ENCODE data around the gene ACBD3.
A peak's percentile ranks its signal among the peaks of the same experiment; 100 is the strongest.

The ACBD3 gene

GRCh38 chr1:226133504-226134123 lies 52.9 kb downstream of the ACBD3 start:
- no peak for DNase-seq

GRCh38 chr1:226132728-226133503 lies 53.6 kb downstream of the ACBD3 start:
- DNase-seq = no peak

DNA sequence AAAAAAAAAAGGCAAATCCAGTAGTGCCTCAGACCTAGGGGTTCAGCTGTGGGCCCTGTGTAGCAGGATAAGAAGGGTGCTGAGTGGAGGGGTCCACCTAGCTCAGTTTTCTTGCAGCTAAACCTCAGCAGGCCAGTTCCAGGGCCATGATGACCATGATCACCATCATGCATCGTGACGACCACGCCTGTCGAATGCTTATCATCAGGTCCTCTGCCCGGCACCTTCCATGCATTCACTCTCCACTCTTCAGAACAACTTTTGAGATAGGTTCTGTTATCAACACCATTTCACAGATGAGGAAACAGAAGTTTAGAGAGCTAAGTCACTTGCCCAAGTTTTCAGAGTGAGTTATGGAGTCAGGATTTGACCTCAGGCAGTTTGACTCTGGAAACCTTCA lies 54.9 kb downstream of the ACBD3 start:
- peak; percentile 49 for DNase-seq

DNA sequence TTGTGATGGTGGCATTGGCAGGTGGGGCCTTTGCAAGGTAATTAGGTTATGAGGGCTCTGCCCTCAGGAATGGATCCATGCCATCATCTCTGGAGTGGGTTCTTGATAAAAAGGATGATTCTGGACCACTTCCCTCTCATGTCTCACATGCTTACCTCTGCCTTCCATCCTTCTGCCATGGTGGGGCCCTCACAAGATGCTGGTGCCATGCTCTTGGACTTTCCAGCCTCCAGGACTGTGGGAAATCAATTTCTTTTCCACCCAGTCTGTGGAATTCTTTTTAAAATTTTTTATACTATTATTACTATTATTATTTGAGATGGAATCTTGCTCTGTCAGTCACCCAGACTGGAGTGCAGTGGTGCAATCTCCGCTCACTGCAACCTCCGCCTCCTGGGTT lies 57.3 kb downstream of the ACBD3 start:
- no peak for DNase-seq

DNA sequence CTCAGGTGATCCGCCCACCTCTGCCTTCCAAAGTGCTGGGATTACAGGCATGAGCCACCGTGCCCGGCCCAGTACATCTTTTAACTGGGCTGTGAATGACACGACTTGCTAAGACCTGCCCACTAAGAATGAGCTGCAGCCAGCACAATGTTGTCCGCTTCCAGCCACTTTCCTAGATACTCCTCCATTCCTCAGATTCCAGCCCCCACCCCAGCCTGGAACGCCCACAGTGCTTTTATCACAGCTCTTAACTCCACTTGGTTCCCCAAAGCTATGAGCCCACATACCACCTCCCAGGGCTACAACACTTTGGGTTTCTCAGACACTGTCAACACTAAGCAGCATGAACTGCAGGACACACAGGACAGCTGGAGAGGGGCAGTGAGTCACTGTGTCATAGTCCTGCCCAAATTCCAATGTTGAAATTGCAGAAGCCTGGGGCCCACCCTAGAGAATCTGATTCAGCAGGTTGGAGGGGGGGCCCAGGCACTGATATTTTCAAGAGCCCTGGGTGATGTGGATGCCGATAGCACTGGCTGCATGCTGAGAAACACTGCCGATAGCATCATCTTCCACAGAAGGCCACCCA lies 58.0 kb downstream of the ACBD3 start:
- DNase-seq = no peak

- no peak for DNase-seq
These were observed 59.5 kb downstream of the ACBD3 start for GRCh38 chr1:226126824-226127569.

DNA sequence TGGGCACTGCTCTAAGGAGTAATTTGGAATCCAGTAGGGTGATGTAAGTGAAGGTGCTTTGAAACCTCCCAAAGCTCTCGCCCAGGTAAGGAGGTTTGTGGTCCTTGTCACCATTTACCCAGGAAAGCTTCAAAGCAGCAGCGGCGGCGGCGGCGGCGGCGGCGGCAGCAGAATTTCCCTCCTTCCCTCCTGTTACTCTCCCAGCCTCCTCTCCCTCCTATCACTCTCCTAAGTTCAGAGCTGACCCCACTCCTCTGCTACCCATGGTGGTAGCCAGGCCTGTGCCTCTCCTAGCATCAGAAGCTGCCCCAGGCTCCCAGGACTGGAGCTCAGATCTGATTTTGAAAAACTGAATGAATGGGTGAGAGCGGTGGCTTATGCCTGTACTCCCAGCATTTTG lies 60.7 kb downstream of the ACBD3 start:
- no peak for DNase-seq

GRCh38 chr1:226125097-226125630 lies 61.4 kb downstream of the ACBD3 start:
- DNase-seq = peak; percentile 90

DNA sequence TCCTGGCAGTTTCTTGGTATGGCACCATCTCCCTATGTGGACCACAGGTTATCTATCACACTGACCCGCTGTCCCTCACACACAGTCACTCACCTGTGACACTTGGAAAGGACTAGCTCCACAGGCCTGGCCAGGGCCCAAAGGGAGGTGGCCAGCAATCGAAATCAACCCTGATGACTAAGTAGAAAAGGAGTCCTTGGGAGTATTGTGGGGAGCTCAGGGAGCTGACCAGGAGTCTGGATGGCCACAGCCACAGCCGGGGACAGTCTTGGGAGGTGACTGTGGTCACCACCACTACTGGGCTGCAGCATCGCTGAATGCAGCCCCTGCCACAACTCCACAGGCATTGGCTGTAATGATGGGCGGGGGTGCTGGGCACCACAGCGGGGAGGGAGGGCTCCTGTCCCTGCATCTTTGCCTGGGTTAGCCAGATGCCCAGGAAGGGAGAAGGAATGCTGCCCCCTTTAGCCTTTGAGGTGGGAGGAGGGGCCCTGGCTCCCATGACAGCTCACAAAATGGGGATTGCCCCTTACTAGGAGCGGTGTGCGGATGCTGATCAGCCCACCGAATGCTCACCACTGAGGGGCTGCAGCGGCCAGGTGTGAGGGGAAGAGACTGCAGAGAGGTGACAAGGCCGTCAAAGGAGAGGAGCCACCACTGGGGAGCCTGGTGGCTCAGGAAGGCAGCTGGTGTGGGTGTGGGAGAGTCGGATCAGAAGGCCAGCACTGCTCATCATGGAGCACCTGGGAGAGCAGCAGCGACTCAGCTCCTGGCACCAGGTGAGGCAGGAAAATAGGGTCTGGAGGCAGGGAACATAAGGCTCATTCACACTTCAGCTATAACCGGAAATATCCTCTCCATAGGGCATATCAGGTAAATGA lies 62.7 kb downstream of the ACBD3 start:
- no peak for DNase-seq

DNA sequence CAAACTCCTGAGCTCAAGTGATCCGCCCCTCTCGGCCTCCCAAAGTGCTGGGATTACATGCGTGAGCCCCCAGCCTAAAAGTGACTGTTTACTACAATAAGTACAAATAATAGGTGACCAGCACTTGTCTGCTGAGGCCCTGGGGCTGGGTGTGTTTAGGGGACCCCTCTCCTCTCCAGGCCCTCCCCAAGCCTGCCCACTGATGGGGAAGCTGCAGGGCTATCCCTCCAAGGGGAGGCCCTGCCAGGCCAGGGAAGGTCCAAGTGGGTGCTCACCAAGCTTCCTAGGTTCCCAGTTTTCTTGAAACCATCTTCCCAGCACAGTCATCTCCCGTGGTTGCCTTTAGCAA lies 63.4 kb downstream of the ACBD3 start:
- DNase-seq = no peak

GRCh38 chr1:226121587-226122400 lies 64.7 kb downstream of the ACBD3 start:
- DNase-seq = peak; percentile 84

DNA sequence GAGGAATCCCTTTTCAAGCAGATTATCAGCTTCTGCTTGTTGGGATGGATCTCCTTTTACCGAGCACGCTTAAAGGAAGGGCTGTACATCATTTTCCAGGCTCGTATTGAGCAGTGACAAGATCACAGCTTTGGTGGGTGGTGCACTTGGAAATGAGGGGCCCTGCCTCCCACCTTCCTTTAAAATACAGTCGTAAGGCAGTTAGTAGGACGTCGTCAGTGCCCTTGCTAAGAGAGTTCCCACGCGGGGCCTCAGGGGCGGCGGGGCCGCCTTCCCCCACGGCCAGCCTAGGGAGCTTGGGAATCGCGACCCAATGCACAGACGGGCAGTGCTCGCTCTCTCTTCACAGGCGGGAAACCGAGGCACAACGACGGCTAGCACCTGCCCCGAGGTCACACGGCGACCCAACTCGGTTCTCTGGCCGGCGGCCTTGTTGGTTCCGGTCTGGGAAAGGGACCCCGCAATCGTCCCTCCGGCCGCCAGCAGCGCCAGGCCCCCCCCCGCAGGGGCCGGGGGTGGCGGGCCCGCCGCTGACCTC lies 65.4 kb downstream of the ACBD3 start:
- no peak for DNase-seq

GRCh38 chr1:226120398-226120797 lies 66.1 kb downstream of the ACBD3 start:
- no peak for DNase-seq

DNA sequence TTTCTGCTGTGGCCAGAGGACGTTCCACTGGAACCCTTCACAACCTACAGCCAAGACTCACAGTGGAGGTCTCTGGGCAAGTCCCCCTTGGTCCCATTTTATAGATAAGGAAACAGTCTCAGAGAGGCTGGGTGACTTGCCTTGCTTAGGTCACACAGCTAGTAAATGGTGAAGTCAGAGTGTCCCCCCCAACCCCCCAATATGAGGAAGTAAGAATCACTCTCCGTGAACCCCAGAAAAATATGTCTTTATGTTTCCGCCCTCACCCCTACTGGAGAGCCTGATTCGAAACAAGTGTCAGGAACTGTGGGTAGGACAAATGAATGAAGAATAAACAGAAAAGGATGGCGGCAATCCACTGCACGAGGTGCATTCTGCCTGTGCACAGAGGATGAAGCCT lies 67.4 kb downstream of the ACBD3 start:
- no peak for DNase-seq

- no peak for DNase-seq
These were observed 68.2 kb downstream of the ACBD3 start for GRCh38 chr1:226118357-226118756.

DNA sequence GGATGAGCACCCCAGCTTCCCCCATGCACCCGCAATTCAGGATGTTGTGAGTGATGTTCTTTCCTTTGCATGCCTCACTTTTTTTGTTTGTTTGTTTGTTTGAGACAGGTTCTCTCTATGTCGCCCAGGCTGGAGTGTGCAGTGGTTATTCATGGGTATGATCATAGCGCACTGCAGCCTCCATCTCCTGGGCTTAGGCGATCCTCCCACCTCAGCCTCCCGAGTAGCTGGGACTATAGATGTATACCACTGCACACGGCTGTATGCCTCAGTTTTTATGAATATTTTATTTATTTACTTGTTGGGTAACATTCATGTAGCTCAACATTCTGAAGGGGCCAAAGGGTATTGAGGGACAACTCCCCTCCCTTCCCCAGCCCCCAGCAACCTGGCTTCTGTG lies 69.2 kb downstream of the ACBD3 start:
- no peak for DNase-seq

GRCh38 chr1:226116673-226117072 lies 69.9 kb downstream of the ACBD3 start:
- DNase-seq = peak; percentile 32

DNA sequence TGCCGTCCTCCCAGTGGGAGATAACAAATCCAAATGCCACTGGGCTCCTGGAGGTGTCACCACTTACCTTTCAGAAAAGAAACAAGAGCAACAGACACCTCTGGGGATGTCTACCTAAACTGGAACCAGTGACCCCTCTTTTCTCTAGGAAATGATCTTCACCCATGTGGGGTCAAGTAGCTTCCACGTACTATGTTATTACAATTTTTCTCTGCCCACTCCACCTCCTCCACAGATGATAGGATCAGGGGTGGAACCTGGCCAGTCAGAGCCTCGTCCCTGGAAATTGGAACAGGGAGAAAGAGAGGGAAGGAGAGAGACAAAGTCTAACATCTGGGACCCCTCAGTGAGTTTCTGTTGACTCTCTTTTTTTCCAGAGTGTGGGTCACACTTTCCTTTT lies 73.9 kb downstream of the ACBD3 start:
- no peak for DNase-seq

DNA sequence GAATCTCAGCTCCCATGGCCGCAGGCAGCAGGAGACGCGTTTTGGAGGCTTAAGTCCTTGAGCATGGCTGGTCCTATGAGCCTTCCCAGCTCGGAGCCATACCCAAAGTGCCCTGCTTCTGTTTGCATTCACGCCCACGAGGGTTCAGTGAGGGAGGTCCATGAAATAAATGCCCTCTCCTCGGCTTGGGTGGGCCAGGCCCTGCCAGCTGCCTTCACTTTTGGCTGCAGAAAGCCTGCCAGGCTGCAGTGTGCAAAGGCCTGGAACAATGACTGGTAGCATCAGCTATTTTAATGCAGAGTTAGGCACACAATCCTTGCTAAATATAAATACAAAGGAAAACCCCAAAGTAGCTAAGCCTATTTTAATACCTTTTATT lies 74.7 kb downstream of the ACBD3 start:
- no peak for DNase-seq

DNA sequence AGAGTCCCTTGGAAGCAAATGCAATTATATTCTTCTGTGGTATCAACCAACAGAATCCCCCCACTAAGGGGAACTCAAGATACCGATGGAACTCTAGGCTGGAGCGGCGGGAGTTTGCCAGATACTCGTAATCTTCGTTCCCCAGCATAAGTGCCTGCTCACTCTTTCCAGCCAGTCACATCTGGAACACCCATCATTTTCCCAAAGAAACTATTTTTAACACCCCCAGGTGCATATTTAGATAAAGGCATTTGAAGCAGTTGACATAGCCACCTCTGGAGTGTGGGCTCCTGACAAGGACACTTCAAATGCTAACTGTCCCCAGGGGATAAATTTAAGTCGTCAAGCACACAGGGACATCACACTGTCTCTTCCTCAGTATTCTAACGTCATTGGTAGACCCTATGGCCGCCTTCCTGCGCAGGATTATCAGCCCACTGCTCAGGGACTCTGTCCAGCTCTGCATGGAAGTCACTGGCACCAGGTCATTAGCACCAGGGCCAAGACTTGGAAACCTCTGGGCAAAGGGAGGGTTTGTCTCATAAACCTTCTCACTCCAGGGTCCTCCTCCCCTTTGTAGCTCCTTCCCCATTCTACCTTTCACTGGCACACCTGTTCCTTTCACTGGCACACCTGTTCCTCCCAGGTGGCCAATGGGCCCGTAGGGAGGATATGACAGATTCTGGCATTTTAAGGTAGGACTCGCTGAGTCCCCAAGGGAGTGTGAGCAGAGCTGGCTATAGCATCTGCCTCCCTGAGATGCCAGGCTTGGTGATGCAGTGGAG lies 75.3 kb downstream of the ACBD3 start:
- DNase-seq = peak; percentile 68

Measured in hematopoietic multipotent progenitor cell treated with erythropoietin and hydrocortisone succinate and interleukin-3 and kit ligand, for 4 days (in vitro differentiated cells).